GM23338 (cell line): Measurements from ENCODE around the gene ATN1. TPM values are rescaled to one million over a fixed set of nuclear protein-coding genes. Genes with fewer than 3 reads are reported as not detected.
A peak's percentile ranks its signal among the peaks of the same experiment; 100 is the strongest.

Experiments
- ATAC-seq: fragments of 200-7000 bp; cut with Tn5 transposase; 3 replicates; pipeline ENCODE4 v1.9.1; 2020
- DNase-seq: peaks from one replicate; pipeline ENCODE4 v3.0.0-alpha.2; 2015; ENCODE audit warnings: low spot score
- H2AFZ ChIP-seq: fragments of 200-600 bp; sonication (generic); 2 replicates; pipeline ENCODE4 v1.8.0; 2016; ENCODE audit warnings: antibody characterized with exemption, mild to moderate bottlenecking, moderate library complexity
- H3F3A ChIP-seq: fragments of 200-600 bp; sonication (generic); replicated peaks from 2 replicates; pipeline ENCODE4 v1.8.0; 2017; ENCODE audit warnings: antibody characterized with exemption, mixed run types, low read depth
- H3K27ac ChIP-seq: fragments of 200-600 bp; sonication (generic); 2 replicates; pipeline ENCODE4 v1.6.1; 2016; ENCODE audit warnings: low read depth
- H3K27me3 ChIP-seq: fragments of 200-600 bp; sonication (generic); 2 replicates; pipeline ENCODE4 v1.8.0; 2016; ENCODE audit warnings: mild to moderate bottlenecking, mixed run types, moderate library complexity; ENCODE audit not compliant: insufficient read depth
- H3K36me3 ChIP-seq: fragments of 200-600 bp; sonication (generic); 2 replicates; pipeline ENCODE4 v1.8.0; 2016; ENCODE audit warnings: mild to moderate bottlenecking; ENCODE audit not compliant: insufficient read depth
- H3K4me1 ChIP-seq: fragments of 200-600 bp; sonication (generic); 2 replicates; pipeline ENCODE4 v1.8.0; 2016; ENCODE audit warnings: mild to moderate bottlenecking, moderate library complexity; ENCODE audit not compliant: insufficient read depth
- H3K4me2 ChIP-seq: fragments of 200-600 bp; sonication (generic); 2 replicates; pipeline ENCODE4 v1.7.1; 2017; ENCODE audit warnings: mixed run types
- H3K4me3 ChIP-seq: fragments of 200-600 bp; sonication (generic); 2 replicates; pipeline ENCODE4 v1.6.1; 2016; ENCODE audit warnings: mixed run types
- H3K79me2 ChIP-seq: fragments of 200-600 bp; sonication (generic); replicated peaks from 2 replicates; pipeline ENCODE4 v1.8.0; 2017; ENCODE audit warnings: mild to moderate bottlenecking; ENCODE audit not compliant: insufficient read depth
- H3K9me2 ChIP-seq: fragments of 200-600 bp; sonication (generic); 2 replicates; pipeline ENCODE4 v1.8.0; 2017; ENCODE audit not compliant: insufficient read depth
- H4K20me1 ChIP-seq: fragments of 200-600 bp; sonication (generic); replicated peaks from 2 replicates; pipeline ENCODE4 v1.8.0; 2017; ENCODE audit warnings: mild to moderate bottlenecking; ENCODE audit not compliant: insufficient read depth
- H3K27ac Mint-ChIP-seq: 2 replicates; pipeline ENCODE4 v1.8.0; 2020; ENCODE audit warnings: inconsistent platforms, mild to moderate bottlenecking, moderate library complexity, mixed read lengths
- H3K27me3 Mint-ChIP-seq: 3 replicates; pipeline ENCODE4 v1.8.0; 2022; ENCODE audit warnings: low read depth, mild to moderate bottlenecking, moderate library complexity, mixed read lengths, inconsistent platforms; ENCODE audit not compliant: insufficient read depth, poor library complexity
- H3K36me3 Mint-ChIP-seq: 3 replicates; pipeline ENCODE4 v1.8.0; 2021; ENCODE audit warnings: low read depth, mild to moderate bottlenecking, inconsistent platforms, moderate library complexity, mixed read lengths
- H3K4me1 Mint-ChIP-seq: 3 replicates; pipeline ENCODE4 v1.8.0; 2020; ENCODE audit warnings: mild to moderate bottlenecking, inconsistent platforms, mixed read lengths
- H3K4me3 Mint-ChIP-seq: 3 replicates; pipeline ENCODE4 v1.8.0; 2021; ENCODE audit warnings: moderate library complexity, mild to moderate bottlenecking, inconsistent platforms, mixed read lengths
- H3K9me3 Mint-ChIP-seq: 3 replicates; pipeline ENCODE4 v1.8.0; 2020; ENCODE audit warnings: moderate library complexity, mild to moderate bottlenecking, inconsistent platforms, mixed read lengths
- CREB1 ChIP-seq: fragments of 250-450 bp; sonication (Bioruptor Pico); IDR thresholded peaks from 2 replicates; pipeline ENCODE4 v1.5.0; 2020; ENCODE audit warnings: low read depth, mild to moderate bottlenecking, moderate library complexity
- CTCF ChIP-seq, 2 experiments: fragments of 200-600 bp in 1 of 2; sonication (generic) in 1 of 2; conservative IDR thresholded peaks; 2 replicates each; pipeline versions ENCODE4 v1.5.1 to v1.6.1; 2016 to 2017; ENCODE audit warnings: antibody characterized with exemption in 2 of 2, low read depth in 2 of 2, mild to moderate bottlenecking in 2 of 2, moderate library complexity in 1 of 2
- ETS1 ChIP-seq: IDR thresholded peaks from 2 replicates; pipeline ENCODE4 v1.6.1; 2016; ENCODE audit warnings: antibody characterized with exemption
- EZH2 ChIP-seq: fragments of 200-600 bp; sonication (generic); IDR thresholded peaks from one replicate; pipeline ENCODE4 v1.8.0; 2017; ENCODE audit warnings: antibody characterized with exemption, mild to moderate bottlenecking, low read depth; ENCODE audit not compliant: unreplicated experiment
- EZH2phosphoT487 ChIP-seq: fragments of 200-600 bp; sonication (generic); IDR thresholded peaks from one replicate; pipeline ENCODE4 v1.8.1; 2018; ENCODE audit warnings: antibody characterized with exemption; ENCODE audit not compliant: unreplicated experiment
- JUNB ChIP-seq: IDR thresholded peaks from one replicate; pipeline ENCODE4 v1.6.1; 2016; ENCODE audit warnings: antibody characterized with exemption; ENCODE audit not compliant: unreplicated experiment
- NANOG ChIP-seq: IDR thresholded peaks from 2 replicates; pipeline ENCODE4 v1.6.1; 2016; ENCODE audit warnings: antibody characterized with exemption, borderline replicate concordance
- POLR2AphosphoS5 ChIP-seq: IDR thresholded peaks from 2 replicates; pipeline ENCODE4 v1.6.1; 2016; ENCODE audit warnings: antibody characterized with exemption, low read depth
- STAT1 ChIP-seq: IDR thresholded peaks from one replicate; pipeline ENCODE4 v1.6.1; 2016; ENCODE audit warnings: antibody characterized with exemption; ENCODE audit not compliant: unreplicated experiment
- ZNF114 ChIP-seq: fragments of 250-450 bp; sonication (Bioruptor Pico); IDR thresholded peaks from 2 replicates; pipeline ENCODE4 v1.5.0; 2020; ENCODE audit warnings: mild to moderate bottlenecking, moderate library complexity
- ZNF331 ChIP-seq: fragments of 250-450 bp; sonication (Bioruptor Pico); IDR thresholded peaks from 2 replicates; pipeline ENCODE4 v1.5.0; 2020; ENCODE audit warnings: low read depth, mild to moderate bottlenecking, moderate library complexity
- polyA plus RNA-seq: library from polyadenylated mRNA; unstranded; fragments of >200 nt; fragmentation: Nextera tagmentation; extraction: Ambion mirVana; gene quantifications from 2 replicates; pipeline ENCODE4 v1.2.1, GENCODE V29; 2016
- total RNA-seq: library from RNA; depleted of rRNA; stranded (reverse); fragments of >200 nt; shearing (Covaris generic); gene quantifications from 2 replicates; pipeline ENCODE4 v1.2.3, GENCODE V29; 2014
- TF ChIP-seq, protein P1 (sequence below): fragments of 250-450 bp; sonication (Bioruptor Pico); IDR thresholded peaks from 2 replicates; pipeline ENCODE4 v1.5.0; 2020; ENCODE audit warnings: mild to moderate bottlenecking, moderate library complexity
- TF ChIP-seq, protein P2 (sequence below): IDR thresholded peaks from one replicate; pipeline ENCODE4 v1.6.1; 2018; ENCODE audit warnings: antibody characterized with exemption; ENCODE audit not compliant: unreplicated experiment

The ATN1 gene
- total and polyA plus RNA-seq, 2 experiments from 2014 or later: 27.2 to 49.6 TPM

- Histone ChIP-seq H3K36me3 (no peaks in the 10 kb centered on the region), H4K20me1 (no peaks in the 10 kb centered on the region; the same call in 1 of the 2 replicates), H3K4me3 (no peak overlapping the region), H3K27ac (peak overlapping the region; percentile 87), H2AFZ (no peak overlapping the region), H3K79me2 (0 out of 2 replicates have a peak, but pooled peaks cover 10% of the 10 kb centered on the region), H3K4me1 (peaks cover 24% of the 10 kb centered on the region), H3K27me3 (no peaks in the 10 kb centered on the region), H3K4me2 (peak overlapping the region; percentile 45; the same call in 1 of the 2 replicates), H3K9me2 (no peaks in the 10 kb centered on the region), H3F3A (peaks cover 37% of the 10 kb centered on the region)
- peaks cover 35% of the 10 kb centered on the region for H3K36me3 Mint-ChIP-seq
- peaks cover 59% of the 10 kb centered on the region for H3K4me1 Mint-ChIP-seq
- peaks cover 59% of the 10 kb centered on the region for H3K27me3 Mint-ChIP-seq
- peak overlapping the region; percentile 96; the same call in 2 of the 3 replicates for H3K4me3 Mint-ChIP-seq
- DNase-seq: no peak
- peaks cover 6% of the 10 kb centered on the region; the same call in 2 of the 3 replicates for H3K9me3 Mint-ChIP-seq
- ATAC-seq: no peak
- TF ChIP-seq ZNF114 (CRISPR knock-in tag) (no peak), EZH2phosphoT487 (no peak), POLR2AphosphoS5 (no peak), ETS1 (no peak), ZNF331 (CRISPR knock-in tag) (no peak), JUNB (no peak), EZH2 (no peak), CTCF (conservative IDR thresholded peaks at IDR 0.05; ENCODE audit: low read depth in 2 of 2) (no peak), CREB1 (CRISPR knock-in tag) (no peak), STAT1 (no peak), NANOG (no peak)
- TF ChIP-seq, protein P1, sequence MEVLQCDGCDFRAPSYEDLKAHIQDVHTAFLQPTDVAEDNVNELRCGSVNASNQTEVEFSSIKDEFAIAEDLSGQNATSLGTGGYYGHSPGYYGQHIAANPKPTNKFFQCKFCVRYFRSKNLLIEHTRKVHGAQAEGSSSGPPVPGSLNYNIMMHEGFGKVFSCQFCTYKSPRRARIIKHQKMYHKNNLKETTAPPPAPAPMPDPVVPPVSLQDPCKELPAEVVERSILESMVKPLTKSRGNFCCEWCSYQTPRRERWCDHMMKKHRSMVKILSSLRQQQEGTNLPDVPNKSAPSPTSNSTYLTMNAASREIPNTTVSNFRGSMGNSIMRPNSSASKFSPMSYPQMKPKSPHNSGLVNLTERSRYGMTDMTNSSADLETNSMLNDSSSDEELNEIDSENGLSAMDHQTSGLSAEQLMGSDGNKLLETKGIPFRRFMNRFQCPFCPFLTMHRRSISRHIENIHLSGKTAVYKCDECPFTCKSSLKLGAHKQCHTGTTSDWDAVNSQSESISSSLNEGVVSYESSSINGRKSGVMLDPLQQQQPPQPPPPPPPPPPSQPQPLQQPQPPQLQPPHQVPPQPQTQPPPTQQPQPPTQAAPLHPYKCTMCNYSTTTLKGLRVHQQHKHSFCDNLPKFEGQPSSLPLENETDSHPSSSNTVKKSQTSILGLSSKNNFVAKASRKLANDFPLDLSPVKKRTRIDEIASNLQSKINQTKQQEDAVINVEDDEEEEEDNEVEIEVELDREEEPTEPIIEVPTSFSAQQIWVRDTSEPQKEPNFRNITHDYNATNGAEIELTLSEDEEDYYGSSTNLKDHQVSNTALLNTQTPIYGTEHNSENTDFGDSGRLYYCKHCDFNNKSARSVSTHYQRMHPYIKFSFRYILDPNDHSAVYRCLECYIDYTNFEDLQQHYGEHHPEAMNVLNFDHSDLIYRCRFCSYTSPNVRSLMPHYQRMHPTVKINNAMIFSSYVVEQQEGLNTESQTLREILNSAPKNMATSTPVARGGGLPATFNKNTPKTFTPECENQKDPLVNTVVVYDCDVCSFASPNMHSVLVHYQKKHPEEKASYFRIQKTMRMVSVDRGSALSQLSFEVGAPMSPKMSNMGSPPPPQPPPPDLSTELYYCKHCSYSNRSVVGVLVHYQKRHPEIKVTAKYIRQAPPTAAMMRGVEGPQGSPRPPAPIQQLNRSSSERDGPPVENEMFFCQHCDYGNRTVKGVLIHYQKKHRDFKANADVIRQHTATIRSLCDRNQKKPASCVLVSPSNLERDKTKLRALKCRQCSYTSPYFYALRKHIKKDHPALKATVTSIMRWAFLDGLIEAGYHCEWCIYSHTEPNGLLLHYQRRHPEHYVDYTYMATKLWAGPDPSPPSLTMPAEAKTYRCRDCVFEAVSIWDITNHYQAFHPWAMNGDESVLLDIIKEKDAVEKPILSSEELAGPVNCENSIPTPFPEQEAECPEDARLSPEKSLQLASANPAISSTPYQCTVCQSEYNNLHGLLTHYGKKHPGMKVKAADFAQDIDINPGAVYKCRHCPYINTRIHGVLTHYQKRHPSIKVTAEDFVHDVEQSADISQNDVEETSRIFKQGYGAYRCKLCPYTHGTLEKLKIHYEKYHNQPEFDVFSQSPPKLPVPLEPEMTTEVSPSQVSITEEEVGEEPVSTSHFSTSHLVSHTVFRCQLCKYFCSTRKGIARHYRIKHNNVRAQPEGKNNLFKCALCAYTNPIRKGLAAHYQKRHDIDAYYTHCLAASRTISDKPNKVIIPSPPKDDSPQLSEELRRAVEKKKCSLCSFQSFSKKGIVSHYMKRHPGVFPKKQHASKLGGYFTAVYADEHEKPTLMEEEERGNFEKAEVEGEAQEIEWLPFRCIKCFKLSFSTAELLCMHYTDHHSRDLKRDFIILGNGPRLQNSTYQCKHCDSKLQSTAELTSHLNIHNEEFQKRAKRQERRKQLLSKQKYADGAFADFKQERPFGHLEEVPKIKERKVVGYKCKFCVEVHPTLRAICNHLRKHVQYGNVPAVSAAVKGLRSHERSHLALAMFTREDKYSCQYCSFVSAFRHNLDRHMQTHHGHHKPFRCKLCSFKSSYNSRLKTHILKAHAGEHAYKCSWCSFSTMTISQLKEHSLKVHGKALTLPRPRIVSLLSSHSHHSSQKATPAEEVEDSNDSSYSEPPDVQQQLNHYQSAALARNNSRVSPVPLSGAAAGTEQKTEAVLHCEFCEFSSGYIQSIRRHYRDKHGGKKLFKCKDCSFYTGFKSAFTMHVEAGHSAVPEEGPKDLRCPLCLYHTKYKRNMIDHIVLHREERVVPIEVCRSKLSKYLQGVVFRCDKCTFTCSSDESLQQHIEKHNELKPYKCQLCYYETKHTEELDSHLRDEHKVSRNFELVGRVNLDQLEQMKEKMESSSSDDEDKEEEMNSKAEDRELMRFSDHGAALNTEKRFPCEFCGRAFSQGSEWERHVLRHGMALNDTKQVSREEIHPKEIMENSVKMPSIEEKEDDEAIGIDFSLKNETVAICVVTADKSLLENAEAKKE (CRISPR knock-in tag): no peak
- TF ChIP-seq, protein P2, sequence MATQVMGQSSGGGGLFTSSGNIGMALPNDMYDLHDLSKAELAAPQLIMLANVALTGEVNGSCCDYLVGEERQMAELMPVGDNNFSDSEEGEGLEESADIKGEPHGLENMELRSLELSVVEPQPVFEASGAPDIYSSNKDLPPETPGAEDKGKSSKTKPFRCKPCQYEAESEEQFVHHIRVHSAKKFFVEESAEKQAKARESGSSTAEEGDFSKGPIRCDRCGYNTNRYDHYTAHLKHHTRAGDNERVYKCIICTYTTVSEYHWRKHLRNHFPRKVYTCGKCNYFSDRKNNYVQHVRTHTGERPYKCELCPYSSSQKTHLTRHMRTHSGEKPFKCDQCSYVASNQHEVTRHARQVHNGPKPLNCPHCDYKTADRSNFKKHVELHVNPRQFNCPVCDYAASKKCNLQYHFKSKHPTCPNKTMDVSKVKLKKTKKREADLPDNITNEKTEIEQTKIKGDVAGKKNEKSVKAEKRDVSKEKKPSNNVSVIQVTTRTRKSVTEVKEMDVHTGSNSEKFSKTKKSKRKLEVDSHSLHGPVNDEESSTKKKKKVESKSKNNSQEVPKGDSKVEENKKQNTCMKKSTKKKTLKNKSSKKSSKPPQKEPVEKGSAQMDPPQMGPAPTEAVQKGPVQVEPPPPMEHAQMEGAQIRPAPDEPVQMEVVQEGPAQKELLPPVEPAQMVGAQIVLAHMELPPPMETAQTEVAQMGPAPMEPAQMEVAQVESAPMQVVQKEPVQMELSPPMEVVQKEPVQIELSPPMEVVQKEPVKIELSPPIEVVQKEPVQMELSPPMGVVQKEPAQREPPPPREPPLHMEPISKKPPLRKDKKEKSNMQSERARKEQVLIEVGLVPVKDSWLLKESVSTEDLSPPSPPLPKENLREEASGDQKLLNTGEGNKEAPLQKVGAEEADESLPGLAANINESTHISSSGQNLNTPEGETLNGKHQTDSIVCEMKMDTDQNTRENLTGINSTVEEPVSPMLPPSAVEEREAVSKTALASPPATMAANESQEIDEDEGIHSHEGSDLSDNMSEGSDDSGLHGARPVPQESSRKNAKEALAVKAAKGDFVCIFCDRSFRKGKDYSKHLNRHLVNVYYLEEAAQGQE: no peak
- peak overlapping the region; percentile 100 for H3K27ac Mint-ChIP-seq
Observed at GRCh38 chr12:6942331-6942665, 14.5 kb downstream of the ATN1 start.
